ENCODE measurements around the gene STON1.
"Not testable (repeated sequence)": the region's sequence is repeated elsewhere in the genome, so short reads cannot be mapped to it uniquely, and the experiment has no call there.

Gene STON1

GRCh38 chr2:48568547-48568946 lies 38.6 kb downstream of the STON1 start:
- no peak for DNase-seq (ENCODE audit: low read depth in 1 of 2, low spot score in 1 of 2)

GRCh38 chr2:48569433-48569832 lies 39.5 kb downstream of the STON1 start:
- DNase-seq (ENCODE audit: low read depth in 1 of 2, low spot score in 1 of 2): no peak

GRCh38 chr2:48572816-48573215 lies 42.9 kb downstream of the STON1 start:
- no peak for DNase-seq (ENCODE audit: low read depth in 1 of 2, low spot score in 1 of 2)

GRCh38 chr2:48574353-48575287 lies 44.7 kb downstream of the STON1 start:
- no peak for DNase-seq (ENCODE audit: low read depth in 1 of 2, low spot score in 1 of 2)

- DNase-seq (ENCODE audit: low read depth in 1 of 2, low spot score in 1 of 2): no peak
These were observed 48.4 kb downstream of the STON1 start for GRCh38 chr2:48578313-48578712.

- no peak for DNase-seq (ENCODE audit: low read depth in 1 of 2, low spot score in 1 of 2)
These were observed 54.0 kb downstream of the STON1 start for GRCh38 chr2:48583961-48584360.

GRCh38 chr2:48584551-48584950 lies 54.6 kb downstream of the STON1 start:
- DNase-seq (ENCODE audit: low read depth in 1 of 2, low spot score in 1 of 2): no peak

- no peak for DNase-seq (ENCODE audit: low read depth in 1 of 2, low spot score in 1 of 2)
These were observed 56.5 kb downstream of the STON1 start for GRCh38 chr2:48586433-48586832.

- no peak for DNase-seq (ENCODE audit: low read depth in 1 of 2, low spot score in 1 of 2)
These were observed 57.6 kb downstream of the STON1 start for GRCh38 chr2:48587560-48587959.

GRCh38 chr2:48587961-48588360 lies 58.0 kb downstream of the STON1 start:
- DNase-seq (ENCODE audit: low read depth in 1 of 2, low spot score in 1 of 2): no peak

- no peak for DNase-seq (ENCODE audit: low read depth in 1 of 2, low spot score in 1 of 2)
These were observed 58.8 kb downstream of the STON1 start for GRCh38 chr2:48588745-48589144.

- DNase-seq (ENCODE audit: low read depth in 1 of 2, low spot score in 1 of 2): no peak
These were observed 59.3 kb downstream of the STON1 start for GRCh38 chr2:48589170-48589767.

- DNase-seq (ENCODE audit: low read depth in 1 of 2, low spot score in 1 of 2): no peak
These were observed 60.1 kb downstream of the STON1 start for GRCh38 chr2:48590017-48590416.

- no peak for DNase-seq (ENCODE audit: low read depth in 1 of 2, low spot score in 1 of 2)
These were observed 62.1 kb downstream of the STON1 start for GRCh38 chr2:48592067-48592466.

- DNase-seq (ENCODE audit: low read depth in 1 of 2, low spot score in 1 of 2): not testable (repeated sequence)
These were observed 66.8 kb downstream of the STON1 start for GRCh38 chr2:48596751-48597150.

GRCh38 chr2:48597492-48597891 lies 67.5 kb downstream of the STON1 start:
- DNase-seq (ENCODE audit: low read depth in 1 of 2, low spot score in 1 of 2): no peak

GRCh38 chr2:48600204-48600813 lies 70.4 kb downstream of the STON1 start:
- no peak for DNase-seq (ENCODE audit: low read depth in 1 of 2, low spot score in 1 of 2)

- DNase-seq (ENCODE audit: low read depth in 1 of 2, low spot score in 1 of 2): no peak
These were observed 71.0 kb downstream of the STON1 start for GRCh38 chr2:48600917-48601316.

- no peak for DNase-seq (ENCODE audit: low read depth in 1 of 2, low spot score in 1 of 2)
These were observed 71.4 kb downstream of the STON1 start for GRCh38 chr2:48601349-48601748.

- DNase-seq (ENCODE audit: low read depth in 1 of 2, low spot score in 1 of 2): no peak
These were observed 75.7 kb downstream of the STON1 start for GRCh38 chr2:48605482-48606175.

GRCh38 chr2:48607307-48608014 lies 77.5 kb downstream of the STON1 start:
- DNase-seq (ENCODE audit: low read depth in 1 of 2, low spot score in 1 of 2): no peak

All from activated CD4-positive, alpha-beta T cell treated with anti-CD3 and anti-CD28 coated beads, Interleukin-2, amount 50 U/mL, for 24 hours (primary cell).